Astrocyte (in vitro differentiated cells and primary cell): ENCODE measurements around the gene PANX3.

Source experiments
- EZH2 ChIP-seq: IDR thresholded peaks from 2 replicates; pipeline ENCODE4 v1.6.1; 2012; ENCODE audit warnings: mild to moderate bottlenecking, low read length, inconsistent platforms; ENCODE audit not compliant: insufficient read depth
- TF ChIP-seq, protein P1 (sequence below): IDR thresholded peaks from 2 replicates; pipeline ENCODE4 v1.5.1; 2011; ENCODE audit warnings: low read depth, mild to moderate bottlenecking, inconsistent platforms, low read length, moderate library complexity; ENCODE audit not compliant: insufficient read depth

DNA sequence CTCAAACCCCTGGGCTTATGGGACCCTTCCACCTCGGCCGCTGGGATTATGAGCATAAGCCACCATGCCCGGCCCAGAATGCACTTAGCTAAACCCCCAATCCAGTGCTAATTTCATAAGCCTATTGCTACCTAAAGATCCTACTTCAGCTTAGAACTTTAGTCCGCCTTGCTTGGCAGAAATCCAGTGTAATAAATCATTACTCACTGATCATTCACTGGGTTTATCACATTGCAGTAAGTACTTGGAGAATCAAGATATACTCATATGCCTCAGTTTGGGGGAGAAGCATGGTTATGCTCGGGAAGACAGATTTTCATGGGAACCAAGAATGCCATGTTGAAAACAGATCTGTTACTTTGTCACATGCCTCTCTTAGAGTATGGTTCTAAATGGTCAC lies 7.6 kb downstream of the PANX3 start:
- TF ChIP-seq, protein P1, sequence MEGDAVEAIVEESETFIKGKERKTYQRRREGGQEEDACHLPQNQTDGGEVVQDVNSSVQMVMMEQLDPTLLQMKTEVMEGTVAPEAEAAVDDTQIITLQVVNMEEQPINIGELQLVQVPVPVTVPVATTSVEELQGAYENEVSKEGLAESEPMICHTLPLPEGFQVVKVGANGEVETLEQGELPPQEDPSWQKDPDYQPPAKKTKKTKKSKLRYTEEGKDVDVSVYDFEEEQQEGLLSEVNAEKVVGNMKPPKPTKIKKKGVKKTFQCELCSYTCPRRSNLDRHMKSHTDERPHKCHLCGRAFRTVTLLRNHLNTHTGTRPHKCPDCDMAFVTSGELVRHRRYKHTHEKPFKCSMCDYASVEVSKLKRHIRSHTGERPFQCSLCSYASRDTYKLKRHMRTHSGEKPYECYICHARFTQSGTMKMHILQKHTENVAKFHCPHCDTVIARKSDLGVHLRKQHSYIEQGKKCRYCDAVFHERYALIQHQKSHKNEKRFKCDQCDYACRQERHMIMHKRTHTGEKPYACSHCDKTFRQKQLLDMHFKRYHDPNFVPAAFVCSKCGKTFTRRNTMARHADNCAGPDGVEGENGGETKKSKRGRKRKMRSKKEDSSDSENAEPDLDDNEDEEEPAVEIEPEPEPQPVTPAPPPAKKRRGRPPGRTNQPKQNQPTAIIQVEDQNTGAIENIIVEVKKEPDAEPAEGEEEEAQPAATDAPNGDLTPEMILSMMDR: no peak
- no peak for TF ChIP-seq EZH2
